Measurements from ENCODE around the gene LGALS1.
"Not testable (repeated sequence)": the region's sequence is repeated elsewhere in the genome, so short reads cannot be mapped to it uniquely, and the experiment has no call there.

- TF ChIP-seq POLR2A, CTCF (IDR thresholded peaks at IDR 0.05): not testable (repeated sequence)
These were observed 18.9 kb upstream of the LGALS1 start for GRCh38 chr22:37656583-37656982.

All from adrenal gland (tissue), 5 donors.